GM18951 (cell line): Measurements from ENCODE around the gene GPC6.
"Not testable (repeated sequence)": the region's sequence is repeated elsewhere in the genome, so short reads cannot be mapped to it uniquely, and the experiment has no call there.

Experiments
- POLR2A ChIP-seq: IDR thresholded peaks from 4 replicates; pipeline ENCODE4 v1.6.1; 2011; ENCODE audit warnings: mild to moderate bottlenecking; ENCODE audit not compliant: insufficient read length, insufficient read depth; ENCODE audit errors: extremely low read depth
- in situ Hi-C: fragments of 300-500 bp; cut with MboI; formaldehyde crosslinking; loops from one replicate; pipeline ENCODE4 v1.12.0; 2022; ENCODE audit warnings: low sequenced_read_pairs, mixed read lengths, inconsistent platforms; ENCODE audit not compliant: unreplicated experiment

Gene GPC6

GRCh38 chr13:94188201-94188854 is 961.7 kb downstream of the GPC6 start:
- no peak for TF ChIP-seq POLR2A
- in situ Hi-C loops = no loop called here

- TF ChIP-seq POLR2A = no peak
- in situ Hi-C loops = no loop called here
Observed at GRCh38 chr13:94192431-94192975, 965.9 kb downstream of the GPC6 start.

- in situ Hi-C loops = no loop called here
Observed at GRCh38 chr13:94195715-94196114, 969.1 kb downstream of the GPC6 start.

GRCh38 chr13:94196413-94196812 is 969.8 kb downstream of the GPC6 start:
- in situ Hi-C loops = no loop called here
- TF ChIP-seq POLR2A = no peak

More at GRCh38 chr13:94195715-94196114, 969.1 kb downstream of the GPC6 start:
- no peak for TF ChIP-seq POLR2A

GRCh38 chr13:94198681-94199080 is 972.1 kb downstream of the GPC6 start:
- no peak for TF ChIP-seq POLR2A
- in situ Hi-C loops = no loop called here

- in situ Hi-C loops = no loop called here
- TF ChIP-seq POLR2A = no peak
Observed at GRCh38 chr13:94199135-94199534, 972.5 kb downstream of the GPC6 start.

GRCh38 chr13:94201022-94201421 is 974.4 kb downstream of the GPC6 start:
- in situ Hi-C loops = no loop called here
- no peak for TF ChIP-seq POLR2A

- in situ Hi-C loops = no loop called here
- no peak for TF ChIP-seq POLR2A
Observed at GRCh38 chr13:94204163-94204562, 977.6 kb downstream of the GPC6 start.

- no peak for TF ChIP-seq POLR2A
- in situ Hi-C loops = no loop called here
Observed at GRCh38 chr13:94204946-94205345, 978.3 kb downstream of the GPC6 start.

- in situ Hi-C loops = no loop called here
- TF ChIP-seq POLR2A = no peak
Observed at GRCh38 chr13:94205896-94206295, 979.3 kb downstream of the GPC6 start.

GRCh38 chr13:94209117-94209516 is 982.5 kb downstream of the GPC6 start:
- no peak for TF ChIP-seq POLR2A
- in situ Hi-C loops = no loop called here

- in situ Hi-C loops = not testable (repeated sequence)
Observed at GRCh38 chr13:94209913-94210312, 983.3 kb downstream of the GPC6 start.

GRCh38 chr13:94210816-94211215 is 984.2 kb downstream of the GPC6 start:
- in situ Hi-C loops = no loop called here
- TF ChIP-seq POLR2A = no peak

GRCh38 chr13:94212196-94212595 is 985.6 kb downstream of the GPC6 start:
- TF ChIP-seq POLR2A = no peak
- in situ Hi-C loops = no loop called here
